Endothelial cell of umbilical vein (primary cell): Measurements from ENCODE around the gene RIOK3. TPM values are rescaled to one million over a fixed set of nuclear protein-coding genes. Genes with fewer than 3 reads are reported as not detected.

Experiments
- BruUV-seq: library from RNA; stranded (reverse); fragments of 400-500 nt; replicated peaks from 2 replicates; lab custom pipeline; 2021; lab: Mats Ljungman, UMichigan
- CTCF ChIA-PET: fragments of 300-600, 350-600 bp; sonication (Branson Sonifier 250); formaldehyde crosslinking; loops from one replicate; lab custom pipeline; 2021; ENCODE audit warnings: antibody characterized with exemption, inconsistent platforms; lab: Charles Lee
- POLR2A ChIA-PET: fragments of 300-600, 350-600 bp; sonication (Branson Sonifier 250); formaldehyde crosslinking; loops from one replicate; lab custom pipeline; 2021; ENCODE audit warnings: antibody characterized with exemption, inconsistent platforms; lab: Charles Lee
- DNase-seq: peaks from one replicate; pipeline ENCODE4 v3.0.0-alpha.2; 2011; ENCODE audit warnings: low read depth, low spot score
- FAIRE-seq: peaks from 2 replicates; lab custom pipeline; 2011; peaks lifted over from hg19 to GRCh38; lab: Jason Lieb, UNC
- H2AFZ ChIP-seq: 2 replicates; pipeline ENCODE4 v1.6.0; 2012; ENCODE audit warnings: low read depth, low read length, control low read depth, inconsistent platforms
- H3K27ac ChIP-seq: 2 replicates; pipeline ENCODE4 v1.5.1; 2011; ENCODE audit warnings: low read depth, mild to moderate bottlenecking, control low read depth, low read length, moderate library complexity; ENCODE audit not compliant: insufficient read depth
- H3K27me3 ChIP-seq, 2 experiments: 2 replicates each; pipeline versions ENCODE4 v1.6.0 to v1.6.1; 2011; ENCODE audit warnings: low read length in 2 of 2, mixed read lengths in 1 of 2; ENCODE audit not compliant: control insufficient read depth in 2 of 2, insufficient read depth in 2 of 2
- H3K36me3 ChIP-seq, 2 experiments: 2 replicates in 1 of 2; 3 replicates in 1 of 2; pipeline ENCODE4 v1.5.1; 2011; ENCODE audit warnings: low read length in 2 of 2, mild to moderate bottlenecking in 1 of 2, moderate library complexity in 1 of 2; ENCODE audit not compliant: control insufficient read depth in 2 of 2, insufficient read depth in 2 of 2; ENCODE audit errors: extremely low read depth in 1 of 2
- H3K4me1 ChIP-seq: 3 replicates; pipeline ENCODE4 v1.5.1; 2011; ENCODE audit warnings: mild to moderate bottlenecking, low read length; ENCODE audit not compliant: control insufficient read depth, insufficient read depth; ENCODE audit errors: extremely low read depth
- H3K4me2 ChIP-seq: 2 replicates; pipeline ENCODE4 v1.6.1; 2011; ENCODE audit warnings: low read length, control low read depth, mixed read lengths; ENCODE audit not compliant: insufficient read depth
- H3K4me3 ChIP-seq, 3 experiments: fragments of 200-600 bp in 1 of 3; sonication (generic), shearing (Covaris generic) in 1 of 3; replicated peaks in 1 of 3; 2 replicates each; pipeline ENCODE4 v1.5.1; 2011 to 2016; ENCODE audit warnings: control low read depth in 3 of 3, low read length in 3 of 3, mild to moderate bottlenecking in 2 of 3, inconsistent platforms in 1 of 3, low read depth in 1 of 3, moderate library complexity in 1 of 3; ENCODE audit not compliant: insufficient read depth in 1 of 3
- H3K79me2 ChIP-seq: 2 replicates; pipeline ENCODE4 v1.6.0; 2012; ENCODE audit warnings: low read length, inconsistent platforms; ENCODE audit not compliant: control insufficient read depth, insufficient read depth
- H3K9ac ChIP-seq: replicated peaks from 2 replicates; pipeline ENCODE3; 2011; ENCODE audit warnings: low read length, control low read depth; ENCODE audit not compliant: insufficient read depth; ENCODE audit errors: extremely low read depth
- H3K9me1 ChIP-seq: replicated peaks from 3 replicates; pipeline ENCODE4 v1.6.0; 2011; ENCODE audit warnings: mild to moderate bottlenecking, low read length; ENCODE audit not compliant: control insufficient read depth, insufficient read depth; ENCODE audit errors: extremely low read depth
- H3K9me3 ChIP-seq: replicated peaks from 2 replicates; pipeline ENCODE4 v1.5.1; 2012; ENCODE audit warnings: low read length, inconsistent platforms; ENCODE audit not compliant: control insufficient read depth, insufficient read depth
- H4K20me1 ChIP-seq: replicated peaks from 2 replicates; pipeline ENCODE3; 2011; ENCODE audit warnings: mild to moderate bottlenecking, low read length; ENCODE audit not compliant: control insufficient read depth, insufficient read depth; ENCODE audit errors: extremely low read depth
- CTCF ChIP-seq, 2 donors: IDR thresholded peaks; 1 replicate in 1 of 2; 2 replicates in 1 of 2; pipeline ENCODE4 v1.5.1; 2011; ENCODE audit warnings: low read length in 2 of 2, mild to moderate bottlenecking in 2 of 2, moderate library complexity in 2 of 2, control low read depth in 1 of 2, inconsistent platforms in 1 of 2, low read depth in 1 of 2; ENCODE audit not compliant: insufficient read depth in 1 of 2; ENCODE audit errors: extremely low read depth in 1 of 2
- EZH2 ChIP-seq: IDR thresholded peaks from 2 replicates; pipeline ENCODE4 v1.6.1; 2012; ENCODE audit warnings: borderline replicate concordance, low read depth, mild to moderate bottlenecking, moderate library complexity, low read length, inconsistent platforms; ENCODE audit not compliant: severe bottlenecking
- FOS ChIP-seq: IDR thresholded peaks from 2 replicates; pipeline ENCODE4 v1.6.1; 2011; ENCODE audit warnings: mild to moderate bottlenecking, low read length, moderate library complexity, borderline replicate concordance; ENCODE audit not compliant: insufficient read depth
- GATA2 ChIP-seq: IDR thresholded peaks from 2 replicates; pipeline ENCODE4 v1.7.0; 2011; ENCODE audit warnings: low read depth, mild to moderate bottlenecking, moderate library complexity, mixed read lengths, low read length; ENCODE audit not compliant: insufficient read length, insufficient read depth
- JUN ChIP-seq: IDR thresholded peaks from 2 replicates; pipeline ENCODE4 v1.6.1; 2011; ENCODE audit warnings: borderline replicate concordance, low read depth; ENCODE audit not compliant: insufficient read length, insufficient read depth
- MAX ChIP-seq: IDR thresholded peaks from 2 replicates; pipeline ENCODE4 v1.6.1; 2011; ENCODE audit not compliant: insufficient read depth, insufficient read length
- MYC ChIP-seq: IDR thresholded peaks from one replicate; pipeline ENCODE4 v1.6.1; 2011; ENCODE audit warnings: mild to moderate bottlenecking, low read depth, low read length
- POLR2A ChIP-seq: IDR thresholded peaks from 2 replicates; pipeline ENCODE4 v1.6.1; 2012; ENCODE audit warnings: low read depth, mild to moderate bottlenecking, control low read depth, low read length
- POLR2AphosphoS5 ChIP-seq: IDR thresholded peaks from 2 replicates; pipeline ENCODE4 v1.6.1; 2012; ENCODE audit warnings: low read depth, mild to moderate bottlenecking, control low read depth, low read length, moderate library complexity; ENCODE audit not compliant: insufficient read depth
- dilution Hi-C: fragments of 300-500 bp; cut with MboI; formaldehyde crosslinking; loops from one replicate; pipeline ENCODE4 v1.15.0; 2019; ENCODE audit warnings: low sequenced_read_pairs; ENCODE audit not compliant: extremely low pct_ligation_motif_present
- intact Hi-C: fragments of 100-400 bp; cut with micrococcal nuclease; formaldehyde crosslinking; loops from one replicate; pipeline ENCODE4 v1.10.0; 2022
- polyA plus RNA-seq, 4 experiments: library from polyadenylated mRNA; depleted of rRNA in 3 of 4; stranded (reverse) in 3 of 4; unstranded in 1 of 4; fragments of >200 nt; gene quantifications; 2 replicates each; pipeline versions ENCODE4 v1.2.1 to v1.2.3, GENCODE V29; 2011 to 2012; ENCODE audit warnings: missing spikeins in 1 of 4
- total RNA-seq: library from RNA; stranded (reverse); gene quantifications from 2 replicates; pipeline ENCODE4 v1.2.3, GENCODE V29; 2021

RIOK3 gene
- total and polyA plus RNA-seq, 2 donors (not counting 3 experiments of a cell fraction or from before 2014, with no cell fraction given), result 14.8 to 50.7 TPM

- ChIA-PET CTCF (interaction anchor here (1.2 kb wide), 1 partner anchor 208 kb away, joined by 4 read pairs; no protein-coding TSS in a partner anchor), POLR2A (no interaction called here)
- Histone ChIP-seq H3K27me3 (no peaks in the 10 kb centered on the region), H3K4me2 (no peak overlapping the region), H3K9ac (no peak overlapping the region), H3K4me1 (no peaks in the 10 kb centered on the region), H3K9me1 (no peaks in the 10 kb centered on the region), H3K4me3 (no peak overlapping the region), H3K36me3 (no peaks in the 10 kb centered on the region), H2AFZ (no peak overlapping the region), H3K9me3 (no peaks in the 10 kb centered on the region), H4K20me1 (no peaks in the 10 kb centered on the region), H3K79me2 (no peaks in the 10 kb centered on the region), H3K27ac (no peak overlapping the region)
- intact Hi-C loops, result no loop called here
- BruUV-seq, result no TSS peak
- FAIRE-seq (no peak), DNase-seq (no peak)
- TF ChIP-seq POLR2A (no peak), POLR2AphosphoS5 (no peak), CTCF (IDR thresholded peaks at IDR 0.05; ENCODE audit: extremely low read depth in 1 of 2, insufficient read depth in 1 of 2, low read depth in 1 of 2, low read length in 2 of 2) (no peak), GATA2 (no peak), FOS (no peak), JUN (no peak), EZH2 (no peak), MYC (no peak), MAX (no peak)
- dilution Hi-C loops, result no loop called here
These were observed 41.9 kb downstream of the RIOK3 start for GRCh38 chr18:23494992-23495391.
